Panc1 (cell line): ENCODE results near the gene ALG5. TPM values are rescaled to one million over a fixed set of nuclear protein-coding genes. Genes with fewer than 3 reads are reported as not detected.

Source experiments
- ATAC-seq: fragments of 200-7000 bp; cut with Tn5 transposase; 2 replicates; pipeline ENCODE4 v1.9.1; 2020; ENCODE audit warnings: mild to moderate bottlenecking, moderate library complexity
- BruUV-seq: library from RNA; stranded (reverse); fragments of 400-500 nt; replicated peaks from 2 replicates; lab custom pipeline; 2021; lab: Mats Ljungman, UMichigan
- CTCF ChIA-PET: fragments of 300-600 bp; sonication (Branson Sonifier 250); formaldehyde crosslinking; loops from one replicate; lab custom pipeline; 2022; ENCODE audit warnings: antibody characterized with exemption; lab: Charles Lee
- POLR2A ChIA-PET: fragments of 300-600 bp; sonication (Branson Sonifier 250); formaldehyde crosslinking; loops from one replicate; lab custom pipeline; 2022; ENCODE audit warnings: antibody characterized with exemption; lab: Charles Lee
- DNase-seq: peaks from one replicate; pipeline ENCODE4 v3.0.0-alpha.2; 2010; ENCODE audit warnings: low read depth, low spot score
- H3K27ac ChIP-seq: 2 replicates; pipeline ENCODE4 v1.5.1; 2011; ENCODE audit warnings: mild to moderate bottlenecking, low read length, inconsistent platforms
- H3K27me3 ChIP-seq: fragments of 200-500 bp; sonication (Bioruptor generic); 2 replicates; pipeline ENCODE4 v1.6.0; 2014; ENCODE audit warnings: low read length, inconsistent platforms; ENCODE audit not compliant: control insufficient read depth, insufficient read depth
- H3K36me3 ChIP-seq: fragments of 200-500 bp; sonication (Bioruptor generic); 2 replicates; pipeline ENCODE4 v1.5.1; 2014; ENCODE audit warnings: inconsistent platforms, mild to moderate bottlenecking, low read length, moderate library complexity; ENCODE audit not compliant: control insufficient read depth, insufficient read depth
- H3K4me1 ChIP-seq: 2 replicates; pipeline ENCODE4 v1.5.1; 2011; ENCODE audit warnings: inconsistent platforms, mild to moderate bottlenecking, low read length, moderate library complexity; ENCODE audit not compliant: control insufficient read depth, insufficient read depth
- H3K4me3 ChIP-seq, 2 experiments: 2 replicates each; pipeline ENCODE4 v1.5.1; 2011 to 2012; ENCODE audit warnings: low read depth in 2 of 2, low read length in 2 of 2, mild to moderate bottlenecking in 2 of 2, inconsistent platforms in 1 of 2, moderate library complexity in 1 of 2
- H3K9me3 ChIP-seq: fragments of 200-500 bp; sonication (Bioruptor generic); 2 replicates; pipeline ENCODE4 v1.5.1; 2014; ENCODE audit warnings: low read depth, mild to moderate bottlenecking, inconsistent platforms, low read length, moderate library complexity; ENCODE audit not compliant: control insufficient read depth, insufficient read depth
- POLR2AphosphoS5 ChIP-seq: IDR thresholded peaks from 2 replicates; pipeline ENCODE4 v1.6.1; 2012; ENCODE audit warnings: mild to moderate bottlenecking, low read depth, low read length, moderate library complexity
- SIN3A ChIP-seq: IDR thresholded peaks from 2 replicates; pipeline ENCODE4 v1.6.1; 2012; ENCODE audit warnings: low read depth, mild to moderate bottlenecking, low read length, moderate library complexity, borderline replicate concordance; ENCODE audit not compliant: insufficient read depth
- TCF7L2 ChIP-seq: IDR thresholded peaks from 2 replicates; pipeline ENCODE4 v1.6.1; 2011; ENCODE audit warnings: mild to moderate bottlenecking, low read depth, low read length, inconsistent platforms
- in situ Hi-C: cut with HindIII; loops from 2 replicates; pipeline ENCODE4 v1.10.0; 2016; ENCODE audit warnings: low sequenced_read_pairs, low pct_unique_long_range_greater_than_20kb
- intact Hi-C: fragments of 100-400 bp; cut with micrococcal nuclease; formaldehyde crosslinking; loops from one replicate; pipeline ENCODE4 v1.10.0; 2022; ENCODE audit not compliant: unreplicated experiment
- total RNA-seq: library from RNA; stranded (reverse); gene quantifications from one replicate; pipeline ENCODE4 v1.2.1, GENCODE V29; 2021; ENCODE audit not compliant: unreplicated experiment
- TF ChIP-seq, protein P1 (sequence below): fragments of 450-650 bp; IDR thresholded peaks from 2 replicates; pipeline ENCODE4 v1.5.1; 2017; ENCODE audit warnings: mild to moderate bottlenecking
- TF ChIP-seq, protein P2 (sequence below), 2 experiments: IDR thresholded peaks; 2 replicates each; pipeline ENCODE4 v1.6.1; 2011 to 2012; ENCODE audit warnings: low read depth in 2 of 2, control low read depth in 1 of 2, low read length in 1 of 2, mild to moderate bottlenecking in 1 of 2, moderate library complexity in 1 of 2; ENCODE audit not compliant: insufficient read depth in 1 of 2

The ALG5 gene
- total RNA-seq, 1 experiment from 2014 or later, result 19.3 TPM

DNA sequence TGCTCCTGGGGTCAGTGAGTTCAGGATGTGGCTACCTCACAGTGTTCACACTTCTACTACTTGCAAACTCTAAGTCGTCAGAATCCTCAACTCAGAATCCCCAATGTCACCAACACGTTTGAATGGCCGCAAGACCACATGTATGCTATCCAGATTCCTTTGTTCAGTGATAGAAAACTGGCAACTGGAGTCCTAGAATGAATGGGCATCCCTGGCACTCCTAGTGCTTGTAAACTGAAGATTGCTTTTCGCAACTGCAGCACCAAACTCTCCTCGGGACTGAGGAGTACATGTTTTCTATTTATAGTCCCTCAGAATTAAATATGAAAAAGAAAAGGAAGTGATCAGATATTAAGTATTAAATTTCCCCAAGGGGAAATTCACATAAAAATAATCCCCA, 84.0 kb downstream of the ALG5 start:
- H3K4me3 ChIP-seq, result no peak overlapping the region
- CTCF ChIA-PET, result no interaction called here
- POLR2A ChIA-PET, result no interaction called here
- no peak overlapping the region for H3K27ac ChIP-seq
- ATAC-seq, result no peak
- no peaks in the 10 kb centered on the region for H3K9me3 ChIP-seq
- DNase-seq, result no peak
- H3K4me1 ChIP-seq, result no peaks in the 10 kb centered on the region
- TF ChIP-seq TCF7L2 (no peak), SIN3A (no peak), POLR2AphosphoS5 (no peak)
- TF ChIP-seq, protein P1, sequence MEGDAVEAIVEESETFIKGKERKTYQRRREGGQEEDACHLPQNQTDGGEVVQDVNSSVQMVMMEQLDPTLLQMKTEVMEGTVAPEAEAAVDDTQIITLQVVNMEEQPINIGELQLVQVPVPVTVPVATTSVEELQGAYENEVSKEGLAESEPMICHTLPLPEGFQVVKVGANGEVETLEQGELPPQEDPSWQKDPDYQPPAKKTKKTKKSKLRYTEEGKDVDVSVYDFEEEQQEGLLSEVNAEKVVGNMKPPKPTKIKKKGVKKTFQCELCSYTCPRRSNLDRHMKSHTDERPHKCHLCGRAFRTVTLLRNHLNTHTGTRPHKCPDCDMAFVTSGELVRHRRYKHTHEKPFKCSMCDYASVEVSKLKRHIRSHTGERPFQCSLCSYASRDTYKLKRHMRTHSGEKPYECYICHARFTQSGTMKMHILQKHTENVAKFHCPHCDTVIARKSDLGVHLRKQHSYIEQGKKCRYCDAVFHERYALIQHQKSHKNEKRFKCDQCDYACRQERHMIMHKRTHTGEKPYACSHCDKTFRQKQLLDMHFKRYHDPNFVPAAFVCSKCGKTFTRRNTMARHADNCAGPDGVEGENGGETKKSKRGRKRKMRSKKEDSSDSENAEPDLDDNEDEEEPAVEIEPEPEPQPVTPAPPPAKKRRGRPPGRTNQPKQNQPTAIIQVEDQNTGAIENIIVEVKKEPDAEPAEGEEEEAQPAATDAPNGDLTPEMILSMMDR, result no peak
- TF ChIP-seq, protein P2, sequence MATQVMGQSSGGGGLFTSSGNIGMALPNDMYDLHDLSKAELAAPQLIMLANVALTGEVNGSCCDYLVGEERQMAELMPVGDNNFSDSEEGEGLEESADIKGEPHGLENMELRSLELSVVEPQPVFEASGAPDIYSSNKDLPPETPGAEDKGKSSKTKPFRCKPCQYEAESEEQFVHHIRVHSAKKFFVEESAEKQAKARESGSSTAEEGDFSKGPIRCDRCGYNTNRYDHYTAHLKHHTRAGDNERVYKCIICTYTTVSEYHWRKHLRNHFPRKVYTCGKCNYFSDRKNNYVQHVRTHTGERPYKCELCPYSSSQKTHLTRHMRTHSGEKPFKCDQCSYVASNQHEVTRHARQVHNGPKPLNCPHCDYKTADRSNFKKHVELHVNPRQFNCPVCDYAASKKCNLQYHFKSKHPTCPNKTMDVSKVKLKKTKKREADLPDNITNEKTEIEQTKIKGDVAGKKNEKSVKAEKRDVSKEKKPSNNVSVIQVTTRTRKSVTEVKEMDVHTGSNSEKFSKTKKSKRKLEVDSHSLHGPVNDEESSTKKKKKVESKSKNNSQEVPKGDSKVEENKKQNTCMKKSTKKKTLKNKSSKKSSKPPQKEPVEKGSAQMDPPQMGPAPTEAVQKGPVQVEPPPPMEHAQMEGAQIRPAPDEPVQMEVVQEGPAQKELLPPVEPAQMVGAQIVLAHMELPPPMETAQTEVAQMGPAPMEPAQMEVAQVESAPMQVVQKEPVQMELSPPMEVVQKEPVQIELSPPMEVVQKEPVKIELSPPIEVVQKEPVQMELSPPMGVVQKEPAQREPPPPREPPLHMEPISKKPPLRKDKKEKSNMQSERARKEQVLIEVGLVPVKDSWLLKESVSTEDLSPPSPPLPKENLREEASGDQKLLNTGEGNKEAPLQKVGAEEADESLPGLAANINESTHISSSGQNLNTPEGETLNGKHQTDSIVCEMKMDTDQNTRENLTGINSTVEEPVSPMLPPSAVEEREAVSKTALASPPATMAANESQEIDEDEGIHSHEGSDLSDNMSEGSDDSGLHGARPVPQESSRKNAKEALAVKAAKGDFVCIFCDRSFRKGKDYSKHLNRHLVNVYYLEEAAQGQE (IDR thresholded peaks at IDR 0.05; ENCODE audit: insufficient read depth in 1 of 2, low read depth in 2 of 2, low read length in 1 of 2), result no peak
- in situ Hi-C loops, result no loop called here
- no peaks in the 10 kb centered on the region for H3K27me3 ChIP-seq
- no TSS peak for BruUV-seq
- intact Hi-C loops, result no loop called here
- no peaks in the 10 kb centered on the region for H3K36me3 ChIP-seq

DNA sequence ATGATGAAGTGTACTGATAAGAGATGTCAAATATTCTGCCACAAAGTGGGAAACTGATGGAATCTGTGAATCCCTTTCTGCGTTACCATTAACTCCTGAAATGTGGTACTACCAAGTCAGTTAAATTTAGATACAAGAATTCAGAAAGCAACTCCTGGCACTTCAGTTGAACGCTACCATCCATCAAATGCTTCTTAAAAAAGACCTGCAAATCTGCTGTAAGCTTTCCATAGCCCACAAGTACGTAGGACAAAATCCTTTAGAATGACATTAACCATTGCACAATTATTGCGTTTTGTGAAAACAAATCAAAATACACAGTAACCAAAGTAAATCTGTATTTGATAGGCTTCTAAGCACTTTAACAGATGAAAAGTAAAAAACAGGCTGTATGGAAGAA, 84.5 kb downstream of the ALG5 start:
- BruUV-seq, result no TSS peak
- Histone ChIP-seq H3K4me1 (no peaks in the 10 kb centered on the region), H3K27ac (no peak overlapping the region), H3K4me3 (no peak overlapping the region), H3K9me3 (no peaks in the 10 kb centered on the region), H3K27me3 (no peaks in the 10 kb centered on the region), H3K36me3 (no peaks in the 10 kb centered on the region)
- ChIA-PET CTCF (no interaction called here), POLR2A (no interaction called here)
- intact Hi-C loops, result no loop called here
- ATAC-seq (no peak), DNase-seq (no peak)
- TF ChIP-seq TCF7L2 (no peak), SIN3A (no peak), POLR2AphosphoS5 (no peak)
- TF ChIP-seq, protein P2 (IDR thresholded peaks at IDR 0.05; ENCODE audit: insufficient read depth in 1 of 2, low read depth in 2 of 2, low read length in 1 of 2), result no peak
- TF ChIP-seq, protein P1, result no peak
- in situ Hi-C loops, result no loop called here
